IPS-18c (cell line): ENCODE data around the gene CD52.

Source experiments
- H3K4me3 ChIP-seq: 2 replicates; pipeline ENCODE4 v1.7.0; 2013; ENCODE audit warnings: low read depth, mild to moderate bottlenecking, low read length, moderate library complexity; ENCODE audit not compliant: insufficient read depth
- H3K9me3 ChIP-seq: one replicate; pipeline ENCODE4 v1.6.1; 2013; ENCODE audit warnings: mild to moderate bottlenecking, low read length, moderate library complexity; ENCODE audit not compliant: control insufficient read depth, insufficient read depth

Gene CD52

GRCh38 chr1:26317612-26318337, at the start of gene CD52:
CD52 (plus strand) TSS chr1:26317958; CDS start chr1:26318018, 60 bp downstream.
- Histone ChIP-seq H3K9me3 (no peaks in the 10 kb centered on the region), H3K4me3 (no peak within 1 kb of the TSS)

GRCh38 chr1:26268290-26269197, 49.2 kb upstream of the CD52 start:
- H3K9me3 ChIP-seq = peaks cover 2% of the 10 kb centered on the region
- no peak overlapping the region for H3K4me3 ChIP-seq

GRCh38 chr1:26269198-26269550, 48.6 kb upstream of the CD52 start:
- no peak overlapping the region for H3K4me3 ChIP-seq

DNA sequence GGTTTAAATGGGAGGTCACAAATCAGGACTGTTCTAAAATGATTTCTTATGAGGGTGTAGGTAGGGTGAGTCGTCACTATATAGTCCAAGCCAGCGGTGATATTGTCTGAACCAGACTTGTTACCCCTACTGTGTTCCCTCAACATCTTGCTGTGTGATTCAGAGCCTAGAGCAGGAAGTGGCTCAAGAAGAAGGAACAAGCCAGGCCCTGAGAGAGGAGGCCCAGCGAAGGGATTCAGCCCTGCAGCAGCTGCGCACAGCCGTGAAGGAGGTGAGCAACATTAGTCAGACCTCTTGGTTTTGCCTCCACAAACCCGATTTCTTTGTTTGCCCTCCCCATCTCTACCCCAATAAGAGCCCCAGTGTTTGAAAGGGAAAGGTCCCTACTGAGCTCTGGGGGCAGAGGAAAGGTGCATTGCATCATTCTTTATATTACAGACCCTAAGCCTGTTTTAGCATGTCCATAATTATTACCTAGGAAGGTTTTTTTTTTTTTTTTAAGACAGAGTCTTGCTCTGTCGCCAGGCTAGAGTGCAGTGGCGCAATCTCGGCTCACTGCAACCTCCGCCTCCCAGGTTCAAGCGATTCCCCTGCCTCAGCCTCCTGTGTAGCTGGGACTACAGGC, 42.8 kb upstream of the CD52 start:
- H3K4me3 ChIP-seq = no peak overlapping the region
- no peaks in the 10 kb centered on the region for H3K9me3 ChIP-seq

More at GRCh38 chr1:26269198-26269550, 48.6 kb upstream of the CD52 start:
- H3K9me3 ChIP-seq = peaks cover 2% of the 10 kb centered on the region

DNA sequence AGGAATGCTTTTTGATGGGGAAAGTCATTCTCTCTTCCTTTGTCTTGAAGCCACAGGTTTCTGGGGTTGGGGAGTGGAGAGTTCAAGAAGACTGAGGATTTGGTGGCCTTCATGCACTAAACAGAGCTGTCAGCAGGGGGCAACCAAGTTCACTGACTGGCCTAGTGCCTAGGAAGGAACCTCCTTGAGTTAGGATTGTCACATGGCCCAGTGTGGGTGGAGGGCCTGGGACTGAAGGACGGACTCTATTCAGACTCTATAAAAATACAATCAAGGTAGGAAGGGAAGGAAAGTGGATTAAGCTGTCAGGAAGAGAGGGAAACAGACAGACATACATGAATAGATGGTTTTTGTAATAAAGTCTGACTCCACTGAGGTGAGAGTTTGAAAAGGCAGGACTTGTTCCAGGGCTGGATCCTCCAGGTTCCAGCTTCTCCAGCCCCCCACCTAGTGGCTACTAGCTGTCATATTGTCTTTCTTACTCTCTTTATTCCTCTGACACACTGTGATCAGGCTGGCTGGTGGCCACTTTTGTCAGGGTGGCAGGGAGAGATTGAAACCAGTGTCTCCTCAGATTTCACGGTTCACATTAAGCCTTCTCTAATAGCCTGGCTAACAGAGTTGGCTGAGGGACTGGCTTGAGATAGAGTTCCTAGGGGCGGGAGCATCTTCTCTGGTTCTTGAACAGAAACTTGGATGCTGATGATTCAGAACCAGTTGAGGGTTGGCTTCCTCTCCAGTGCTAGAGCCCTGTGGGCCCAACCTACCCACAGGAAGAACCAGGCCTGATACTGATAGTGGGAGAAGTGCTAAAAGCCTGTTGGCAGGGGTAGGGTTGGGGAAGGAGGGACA, 42.0 kb upstream of the CD52 start:
- no peak overlapping the region for H3K4me3 ChIP-seq

DNA sequence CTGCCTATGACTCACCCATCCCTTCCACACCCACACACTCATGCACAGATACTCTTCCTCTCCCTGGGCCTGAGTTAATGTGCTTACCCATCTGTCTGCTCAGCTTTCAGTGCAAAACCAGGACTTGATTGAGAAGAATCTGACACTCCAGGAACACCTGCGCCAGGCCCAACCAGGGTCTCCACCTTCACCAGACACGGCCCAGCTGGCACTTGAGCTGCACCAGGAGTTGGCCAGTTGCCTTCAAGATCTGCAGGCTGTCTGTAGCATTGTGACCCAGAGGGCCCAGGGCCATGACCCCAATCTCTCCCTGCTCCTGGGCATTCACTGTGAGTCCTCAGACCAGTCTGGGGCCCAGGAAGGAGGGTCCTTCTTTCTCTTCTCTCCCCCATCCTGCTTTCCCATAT, 41.3 kb upstream of the CD52 start:
- Histone ChIP-seq H3K9me3 (no peaks in the 10 kb centered on the region), H3K4me3 (no peak overlapping the region)

More for the DNA sequence above, 42.0 kb upstream of the CD52 start:
- no peaks in the 10 kb centered on the region for H3K9me3 ChIP-seq

DNA sequence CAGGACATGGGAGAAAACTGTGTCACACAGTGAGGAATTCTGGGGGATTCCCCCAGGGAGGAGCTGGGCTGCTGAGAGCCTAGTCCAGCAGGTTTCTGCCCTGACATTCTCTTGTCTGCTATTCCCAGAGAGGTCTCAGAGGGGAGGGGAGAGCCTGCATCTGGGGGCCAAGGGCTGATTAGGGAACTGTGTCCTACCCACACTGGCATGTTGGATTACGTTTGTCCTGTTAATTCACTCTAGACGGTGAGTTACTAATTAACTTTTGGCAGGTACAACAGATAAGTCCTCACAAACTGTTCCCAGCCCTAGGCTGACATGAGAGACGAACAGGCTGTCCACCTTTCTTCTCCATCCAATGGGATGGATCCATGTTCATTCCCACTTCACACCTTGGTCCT, 40.5 kb upstream of the CD52 start:
- Histone ChIP-seq H3K9me3 (no peaks in the 10 kb centered on the region), H3K4me3 (no peak overlapping the region)

DNA sequence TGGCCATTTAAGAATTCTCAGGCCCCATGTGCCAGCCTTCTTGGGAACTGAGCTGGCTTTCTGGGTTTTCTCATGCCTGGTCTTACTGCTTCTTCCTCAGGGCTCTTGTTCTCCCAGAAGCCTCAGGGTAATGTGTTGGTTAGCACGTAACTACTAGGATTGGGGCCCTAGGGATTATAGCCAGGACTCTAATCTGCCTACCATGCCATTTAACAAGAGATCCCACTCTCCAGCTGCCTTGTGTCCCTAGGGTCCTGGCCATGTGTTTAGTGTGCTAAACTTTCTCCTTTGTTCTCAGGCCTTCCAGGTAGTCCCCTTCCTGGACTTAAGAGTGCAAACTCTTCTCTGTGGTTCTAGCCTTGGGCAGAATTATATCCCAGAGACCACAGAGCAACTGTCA, 40.0 kb upstream of the CD52 start:
- Histone ChIP-seq H3K9me3 (no peaks in the 10 kb centered on the region), H3K4me3 (no peak overlapping the region)

GRCh38 chr1:26278303-26278702, 39.5 kb upstream of the CD52 start:
- Histone ChIP-seq H3K4me3 (no peak overlapping the region), H3K9me3 (no peaks in the 10 kb centered on the region)

DNA sequence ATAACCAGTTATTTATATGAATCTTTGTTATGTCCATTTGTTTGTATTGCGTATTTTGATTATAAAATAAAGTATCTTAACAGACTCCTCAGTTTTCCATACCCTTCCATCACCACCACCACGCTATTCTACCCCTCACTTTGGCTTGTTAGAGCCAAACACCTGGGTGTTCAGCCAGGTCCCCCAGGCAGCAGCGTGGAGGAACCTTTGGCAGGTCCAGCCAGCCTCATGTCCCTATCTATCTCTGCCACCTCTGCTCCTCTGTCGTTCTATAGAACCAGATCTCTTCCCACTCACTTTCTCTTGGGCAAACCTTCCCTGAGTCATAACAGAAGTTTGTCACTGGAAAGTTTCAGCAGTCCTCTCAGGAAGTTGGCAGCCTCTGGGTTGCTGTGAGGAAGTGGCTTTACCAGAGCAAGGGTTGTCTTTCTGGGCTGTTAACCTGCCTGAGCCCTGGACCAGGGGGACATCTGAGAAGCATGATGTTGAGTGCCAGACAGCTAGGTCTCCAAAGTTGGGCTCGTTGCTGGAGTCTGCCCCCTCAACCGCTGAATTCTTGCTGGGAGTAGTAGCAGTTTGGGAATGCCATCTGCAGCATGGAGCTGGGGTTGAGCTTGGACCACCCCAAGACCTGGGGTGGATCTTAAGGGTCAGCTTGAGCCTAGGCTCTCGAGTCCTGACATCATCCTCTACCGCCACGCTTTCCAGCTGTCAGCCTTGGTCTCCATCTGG, 38.9 kb upstream of the CD52 start:
- H3K4me3 ChIP-seq = peak overlapping the region; percentile 69
- H3K9me3 ChIP-seq = no peaks in the 10 kb centered on the region

GRCh38 chr1:26279456-26280332, 38.1 kb upstream of the CD52 start, which contains the start of gene SH3BGRL3:
SH3BGRL3 (plus strand) TSS chr1:26280086; CDS start chr1:26280156, 70 bp downstream.
- Histone ChIP-seq H3K9me3 (no peaks in the 10 kb centered on the region), H3K4me3 (peak within 1 kb of the TSS; percentile 69)

GRCh38 chr1:26280333-26281042, 37.3 kb upstream of the CD52 start:
- Histone ChIP-seq H3K4me3 (peak overlapping the region; percentile 69), H3K9me3 (no peaks in the 10 kb centered on the region)

DNA sequence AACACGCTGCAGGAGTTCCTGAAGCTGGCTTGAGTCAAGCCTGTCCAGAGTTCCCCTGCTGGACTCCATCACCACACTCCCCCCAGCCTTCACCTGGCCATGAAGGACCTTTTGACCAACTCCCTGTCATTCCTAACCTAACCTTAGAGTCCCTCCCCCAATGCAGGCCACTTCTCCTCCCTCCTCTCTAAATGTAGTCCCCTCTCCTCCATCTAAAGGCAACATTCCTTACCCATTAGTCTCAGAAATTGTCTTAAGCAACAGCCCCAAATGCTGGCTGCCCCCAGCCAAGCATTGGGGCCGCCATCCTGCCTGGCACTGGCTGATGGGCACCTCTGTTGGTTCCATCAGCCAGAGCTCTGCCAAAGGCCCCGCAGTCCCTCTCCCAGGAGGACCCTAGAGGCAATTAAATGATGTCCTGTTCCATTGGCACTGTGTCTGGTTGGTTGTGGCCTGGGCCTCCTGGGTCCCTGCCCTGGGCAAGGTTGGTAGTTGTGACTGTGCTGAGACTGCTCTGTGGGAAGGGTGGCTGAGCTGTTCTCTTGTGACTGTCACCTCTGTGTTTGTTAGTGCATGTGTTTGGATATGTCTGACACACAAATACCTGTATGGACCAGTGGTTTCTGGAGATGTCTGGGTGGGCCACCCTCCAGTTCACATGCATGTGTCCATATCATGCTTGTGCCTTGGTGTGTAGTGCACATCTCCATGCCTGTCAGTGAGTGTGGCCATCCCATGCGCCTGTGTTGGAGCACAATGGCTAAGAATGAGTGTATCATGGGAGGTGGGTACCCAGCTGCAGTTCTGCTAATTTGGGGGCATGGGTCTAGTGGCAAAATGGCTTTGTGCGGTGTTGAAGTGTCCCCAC, 36.4 kb upstream of the CD52 start:
- H3K9me3 ChIP-seq = no peaks in the 10 kb centered on the region
- H3K4me3 ChIP-seq = peak overlapping the region; percentile 40

DNA sequence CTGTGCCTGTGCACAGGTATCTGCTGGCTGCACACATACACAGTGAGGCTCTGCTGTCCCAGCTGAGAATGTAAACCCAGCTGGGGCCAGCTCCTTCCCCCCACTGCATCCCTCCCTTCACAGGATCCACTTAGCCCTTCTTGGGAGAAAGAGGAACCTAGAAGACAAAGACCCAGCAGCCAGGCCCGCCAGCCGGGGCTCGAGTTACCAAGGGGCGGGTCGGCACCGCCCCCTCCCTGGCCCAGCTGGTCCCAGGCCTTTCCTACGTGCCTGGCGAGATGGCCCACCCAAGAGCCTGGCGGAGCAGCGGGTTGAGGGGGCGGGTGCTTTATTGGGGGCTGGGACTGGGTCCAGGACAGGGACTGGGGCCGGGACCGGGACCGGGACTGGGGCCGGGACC, 35.8 kb upstream of the CD52 start:
- Histone ChIP-seq H3K4me3 (peak overlapping the region; percentile 40), H3K9me3 (no peaks in the 10 kb centered on the region)
